GM10266 (cell line): ENCODE data around the gene ROR1.

ENCODE experiments used
- DNase-seq: peaks from one replicate; pipeline ENCODE4 v3.0.0; 2012; ENCODE audit errors: extremely low spot score
- TF ChIP-seq, protein P1 (sequence below): IDR thresholded peaks from 2 replicates; pipeline ENCODE4 v1.5.1; 2012; ENCODE audit warnings: mild to moderate bottlenecking, low read depth; ENCODE audit not compliant: control insufficient read depth, insufficient read depth; ENCODE audit errors: missing control alignments

The ROR1 gene

DNA sequence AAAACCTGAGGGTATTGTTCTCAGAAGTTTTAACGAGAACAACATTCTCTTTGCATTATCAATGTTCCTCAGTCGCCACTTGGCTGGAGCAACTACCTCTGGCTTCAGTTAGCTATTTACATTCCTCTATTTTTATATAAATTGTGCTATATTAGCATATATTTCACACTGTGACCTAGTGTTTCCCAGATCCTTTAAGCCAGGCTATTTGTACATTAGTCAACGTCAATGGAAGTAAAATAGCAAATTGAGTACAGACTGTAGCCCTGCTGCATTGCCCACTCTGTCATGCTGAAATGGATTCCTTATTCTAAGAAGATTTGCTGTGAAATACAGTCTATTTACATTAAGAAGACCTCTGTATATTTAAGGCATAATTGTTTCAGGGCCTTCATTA is 213.8 kb downstream of the ROR1 start:
- DNase-seq, result no peak
- TF ChIP-seq, protein P1, sequence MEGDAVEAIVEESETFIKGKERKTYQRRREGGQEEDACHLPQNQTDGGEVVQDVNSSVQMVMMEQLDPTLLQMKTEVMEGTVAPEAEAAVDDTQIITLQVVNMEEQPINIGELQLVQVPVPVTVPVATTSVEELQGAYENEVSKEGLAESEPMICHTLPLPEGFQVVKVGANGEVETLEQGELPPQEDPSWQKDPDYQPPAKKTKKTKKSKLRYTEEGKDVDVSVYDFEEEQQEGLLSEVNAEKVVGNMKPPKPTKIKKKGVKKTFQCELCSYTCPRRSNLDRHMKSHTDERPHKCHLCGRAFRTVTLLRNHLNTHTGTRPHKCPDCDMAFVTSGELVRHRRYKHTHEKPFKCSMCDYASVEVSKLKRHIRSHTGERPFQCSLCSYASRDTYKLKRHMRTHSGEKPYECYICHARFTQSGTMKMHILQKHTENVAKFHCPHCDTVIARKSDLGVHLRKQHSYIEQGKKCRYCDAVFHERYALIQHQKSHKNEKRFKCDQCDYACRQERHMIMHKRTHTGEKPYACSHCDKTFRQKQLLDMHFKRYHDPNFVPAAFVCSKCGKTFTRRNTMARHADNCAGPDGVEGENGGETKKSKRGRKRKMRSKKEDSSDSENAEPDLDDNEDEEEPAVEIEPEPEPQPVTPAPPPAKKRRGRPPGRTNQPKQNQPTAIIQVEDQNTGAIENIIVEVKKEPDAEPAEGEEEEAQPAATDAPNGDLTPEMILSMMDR, result no peak

DNA sequence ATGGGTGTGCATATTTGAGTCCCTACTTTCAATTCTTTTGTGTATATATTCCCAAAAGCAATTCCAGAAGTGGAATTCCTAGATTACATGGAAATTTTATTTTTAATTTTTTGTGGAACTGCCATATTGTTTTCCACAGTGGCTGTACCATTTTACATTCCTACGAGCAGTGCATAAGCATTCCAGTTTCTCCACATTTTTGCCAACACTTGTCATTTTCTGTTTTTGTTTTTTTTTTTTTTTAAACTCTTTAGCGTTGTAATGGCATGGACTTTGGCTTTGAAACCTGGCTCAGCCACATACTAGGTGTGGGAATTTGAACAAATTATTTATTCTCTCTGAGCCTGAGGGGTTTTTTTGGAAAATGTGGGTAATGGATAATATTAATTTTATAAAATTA is 215.1 kb downstream of the ROR1 start:
- TF ChIP-seq, protein P1, result no peak
- DNase-seq, result no peak

DNA sequence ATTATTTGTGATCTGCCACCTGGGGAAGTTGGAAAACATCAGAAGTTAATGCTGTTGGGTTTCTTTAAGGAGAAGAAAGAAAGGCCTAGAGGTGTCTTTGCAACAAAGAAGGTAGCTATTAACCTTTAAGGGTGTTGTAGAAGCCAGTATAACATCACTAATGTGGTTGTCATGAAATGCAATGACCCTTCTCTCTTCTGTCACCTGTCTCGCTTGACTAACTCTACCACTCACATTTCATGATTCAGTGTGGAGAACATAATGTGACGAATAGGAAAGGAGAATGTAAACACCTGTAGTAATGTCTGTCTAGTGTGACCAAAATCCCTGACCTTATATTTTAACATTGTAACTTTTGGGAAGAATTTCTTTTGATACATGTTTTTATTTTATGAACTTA is 217.9 kb downstream of the ROR1 start:
- no peak for DNase-seq
- TF ChIP-seq, protein P1, result no peak

DNA sequence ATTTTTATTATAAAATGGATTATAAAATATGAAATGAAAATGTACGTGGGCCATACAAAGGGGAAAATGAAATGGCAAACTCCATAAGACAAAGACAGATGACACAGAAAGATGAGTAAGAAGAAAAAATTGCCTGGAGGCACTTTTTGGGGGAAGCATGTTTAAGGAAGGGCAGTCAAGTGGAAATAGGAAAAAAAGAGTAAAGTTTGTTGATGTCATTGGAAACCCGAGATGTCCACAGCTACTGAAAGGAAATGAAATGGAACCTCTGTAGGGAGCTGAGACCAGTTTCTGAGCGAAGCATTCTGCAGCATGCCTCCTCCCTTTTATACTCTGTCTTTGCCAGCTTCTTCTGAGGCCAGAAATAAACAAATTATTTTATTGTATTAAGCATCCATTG is 226.2 kb downstream of the ROR1 start:
- TF ChIP-seq, protein P1, result no peak
- DNase-seq, result no peak

DNA sequence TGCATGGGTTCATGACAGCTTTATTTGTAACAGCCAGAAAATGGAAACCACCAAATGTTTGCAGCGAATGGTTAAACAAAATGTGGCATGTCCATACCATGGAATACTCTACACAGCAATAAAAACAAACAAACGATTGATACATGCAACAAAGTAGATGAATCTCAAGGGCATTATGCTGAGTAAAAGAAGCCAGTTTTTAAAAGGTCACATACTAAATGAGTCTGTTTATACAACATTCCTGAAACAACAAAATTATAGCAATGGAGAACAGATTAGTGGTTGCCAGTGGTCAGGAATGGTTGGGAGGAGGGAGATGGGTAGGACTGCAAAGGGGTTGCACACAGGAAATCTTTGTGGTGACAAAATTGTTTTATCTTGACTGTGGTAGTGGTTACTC is 227.2 kb downstream of the ROR1 start:
- TF ChIP-seq, protein P1, result no peak
- DNase-seq, result no peak

DNA sequence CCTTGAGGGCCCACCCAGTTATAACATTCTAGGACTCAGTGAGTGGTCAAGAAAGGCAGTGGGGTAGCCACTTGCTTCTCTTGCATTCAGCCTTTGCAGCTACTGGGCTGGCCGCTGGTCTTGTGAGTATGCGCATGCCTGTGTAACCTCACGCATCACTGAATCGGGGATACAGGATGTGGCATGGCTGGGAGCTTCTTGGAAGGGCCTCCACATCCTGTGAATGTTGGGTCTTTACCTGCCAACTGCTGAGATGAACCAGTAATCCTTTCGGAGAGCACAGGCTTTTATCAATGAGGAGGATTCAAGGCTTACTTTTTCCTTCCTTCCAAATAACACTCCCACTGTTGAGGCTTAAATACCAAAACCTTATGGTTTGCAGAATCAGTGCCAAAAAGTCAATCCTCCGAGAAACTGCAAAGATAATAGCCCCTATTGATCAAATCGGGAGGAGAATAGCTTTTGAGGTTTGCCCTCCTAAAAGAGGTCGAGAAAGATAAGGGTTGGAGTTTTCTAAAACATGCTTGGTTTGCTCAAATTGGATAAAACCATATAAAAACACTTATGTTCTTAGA is 230.7 kb downstream of the ROR1 start:
- TF ChIP-seq, protein P1, result no peak

DNA sequence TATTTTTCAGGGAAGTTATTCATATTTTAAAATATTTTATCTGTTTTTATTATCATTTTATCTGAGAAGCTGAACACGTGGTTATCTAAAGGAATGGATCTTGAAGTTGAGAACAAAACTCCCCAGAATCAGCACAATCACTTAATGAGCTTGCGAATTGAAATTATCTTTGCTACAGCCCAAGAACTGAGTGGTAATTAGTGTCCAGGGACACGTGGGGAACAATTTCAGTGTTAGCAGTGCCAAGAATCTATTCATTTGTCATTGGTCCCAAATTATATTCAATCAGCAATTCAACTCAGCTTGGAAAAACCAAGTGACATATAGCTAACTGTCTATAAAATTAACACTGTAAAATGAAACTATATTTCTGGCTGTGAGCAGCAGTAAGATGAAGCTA is 232.0 kb downstream of the ROR1 start:
- DNase-seq, result no peak
- TF ChIP-seq, protein P1, result no peak

More for the DNA sequence above, 230.7 kb downstream of the ROR1 start:
- DNase-seq, result no peak
